ENCODE data around the gene SEMA5B.

Gene SEMA5B

DNA sequence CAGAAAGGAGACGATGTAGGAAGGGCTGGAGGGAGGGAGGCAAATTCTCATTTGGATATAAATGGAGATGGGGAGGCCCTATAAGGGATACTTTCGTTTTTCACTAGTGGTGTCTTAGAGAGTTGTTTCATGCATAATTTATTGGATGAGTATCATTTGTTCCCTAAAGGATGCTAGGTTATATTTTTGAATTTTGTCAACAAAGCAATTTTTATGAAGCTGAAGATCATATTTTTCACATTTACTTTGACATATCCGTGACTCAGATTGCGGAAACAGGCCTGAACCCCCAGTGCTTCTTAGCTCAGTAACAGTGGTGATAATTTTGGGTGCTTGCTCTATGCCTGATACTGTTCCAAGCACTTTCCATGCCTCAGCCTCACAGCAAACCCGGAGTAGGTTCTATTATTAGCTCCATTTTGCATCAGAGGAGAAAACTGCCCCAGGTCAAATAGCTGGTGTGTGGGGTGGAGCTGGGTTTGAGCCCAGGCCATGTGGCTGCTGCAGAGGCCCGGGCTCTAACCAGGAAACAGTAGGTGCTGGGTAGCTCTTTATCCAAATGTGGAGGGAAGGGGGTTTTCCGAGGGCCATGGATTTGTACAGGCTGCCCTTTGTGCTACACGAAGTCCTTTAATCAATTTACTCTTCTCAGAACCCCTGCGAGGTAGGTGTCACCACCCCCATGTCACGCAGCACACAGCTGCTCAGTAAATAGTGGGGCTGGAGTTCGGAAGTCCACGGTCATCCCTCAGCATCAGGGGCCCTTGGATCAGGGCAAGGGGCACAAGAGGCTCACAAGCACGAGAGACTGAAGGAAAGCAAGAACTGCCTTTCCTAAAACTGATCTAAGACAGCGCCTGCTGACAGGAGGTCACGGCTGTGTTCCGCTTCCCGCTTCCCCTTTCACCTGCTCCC lies 133.6 kb downstream of the SEMA5B start:
- no peak for DNase-seq

DNA sequence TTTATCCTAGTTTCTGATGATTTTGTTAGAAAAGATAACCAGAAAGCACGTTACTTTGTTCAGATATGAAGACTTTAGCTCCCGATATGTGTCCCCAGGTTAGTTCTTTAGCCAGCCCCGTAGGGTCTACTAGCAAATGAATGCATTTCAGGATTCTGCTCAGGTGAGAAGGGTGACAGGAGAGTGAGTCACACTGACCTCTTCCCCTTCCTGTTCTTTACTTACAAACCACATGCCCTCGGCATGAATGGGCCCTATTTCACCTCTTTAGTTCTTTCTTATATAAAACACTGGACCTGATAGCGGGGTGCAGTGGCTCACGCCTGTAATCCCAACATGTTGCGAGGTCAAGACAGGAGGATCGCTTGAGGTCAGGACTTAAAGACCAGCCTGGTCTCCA lies 134.3 kb downstream of the SEMA5B start:
- no peak for DNase-seq

DNA sequence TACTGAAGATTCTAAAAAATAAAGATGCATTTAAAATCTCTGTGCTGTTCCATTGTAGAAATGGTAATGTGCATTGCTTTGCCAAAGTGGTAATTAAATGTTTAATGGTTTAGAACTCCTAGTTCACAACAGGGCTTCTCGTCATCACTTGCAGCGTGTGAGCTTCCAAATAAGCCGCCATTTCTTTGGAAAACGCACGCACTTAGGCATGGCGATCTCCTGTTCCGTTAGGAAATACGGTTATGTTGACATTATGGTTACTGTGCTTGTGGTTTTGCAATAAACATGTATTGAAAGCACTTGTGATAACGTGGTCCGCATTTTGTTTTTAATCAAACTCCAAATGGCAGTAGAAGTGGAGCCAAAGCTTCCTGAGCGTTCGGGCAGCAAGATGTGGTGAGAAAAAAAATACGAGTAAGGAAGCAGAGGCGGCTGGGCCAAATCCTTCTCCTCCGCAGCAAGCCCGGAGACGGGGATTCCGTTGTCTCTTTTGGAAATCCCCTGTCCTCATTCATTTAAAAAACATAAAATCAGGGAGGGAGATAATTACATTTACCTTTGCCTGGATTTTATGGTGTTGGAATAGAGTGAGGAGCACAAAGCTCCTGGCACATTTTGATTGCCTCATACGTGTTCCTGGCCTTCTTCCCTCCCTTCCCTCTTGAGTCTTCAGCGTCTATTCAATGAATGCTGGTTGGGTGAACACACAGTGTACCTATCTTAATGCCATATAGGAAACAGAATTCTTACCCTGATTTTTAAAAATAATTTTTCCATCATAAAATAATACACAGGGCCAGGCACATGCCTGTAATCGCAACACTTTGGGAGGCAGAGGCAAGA lies 135.2 kb downstream of the SEMA5B start:
- no peak for DNase-seq

DNA sequence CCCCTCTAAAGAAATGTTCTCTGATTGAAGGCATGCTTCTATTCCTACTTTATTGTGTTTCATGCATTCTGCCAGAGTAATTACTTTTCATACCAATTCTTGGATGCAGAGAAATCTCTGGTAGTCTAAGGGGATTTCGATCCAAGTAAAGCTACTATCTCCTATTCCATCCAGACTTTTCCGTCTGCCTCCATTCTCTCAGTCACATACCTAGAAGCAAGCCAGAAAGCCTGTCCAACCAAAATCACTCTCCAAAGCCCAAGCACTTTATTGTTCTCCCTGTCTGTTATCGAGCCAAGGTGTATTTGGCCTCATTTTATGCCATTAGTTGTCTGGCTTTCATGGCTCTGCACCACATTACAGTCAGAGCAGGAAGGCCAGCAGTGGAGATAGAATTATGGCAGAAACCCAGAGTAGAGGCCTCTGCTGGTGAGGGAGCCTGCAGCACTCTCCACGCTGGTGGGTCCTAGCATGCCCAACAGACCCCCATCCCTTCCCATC lies 136.8 kb downstream of the SEMA5B start:
- no peak for DNase-seq

DNA sequence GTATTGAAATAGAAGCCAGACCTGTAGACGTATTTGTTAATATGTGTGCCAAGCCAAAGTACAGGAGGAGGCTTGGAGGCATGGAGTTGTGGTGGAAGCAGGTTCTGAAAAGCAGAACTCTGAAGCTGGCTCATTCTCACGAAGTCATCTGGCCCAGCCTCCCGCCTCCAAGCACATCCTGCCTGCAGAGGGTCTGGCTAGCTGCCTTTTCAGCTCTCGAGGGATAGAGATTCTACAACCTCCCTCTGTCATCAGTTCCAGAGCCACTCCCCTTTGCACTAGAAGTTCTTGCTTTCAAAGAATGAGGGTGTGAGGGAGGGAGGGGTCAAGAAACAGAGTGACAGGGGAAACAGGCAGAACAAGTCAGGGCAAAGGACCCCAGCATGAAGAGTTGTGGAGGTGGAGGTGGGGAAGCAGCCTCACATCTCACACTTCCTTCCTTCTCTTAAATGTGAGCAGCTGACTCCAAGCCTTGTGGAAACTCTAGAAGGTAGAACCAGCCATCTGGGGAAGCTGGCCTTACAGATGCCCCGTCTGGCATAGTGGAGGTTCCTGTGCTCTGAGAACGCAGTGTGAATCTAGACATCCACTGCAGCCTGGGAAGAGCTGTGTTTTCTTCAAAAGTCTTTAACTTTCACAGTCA lies 137.4 kb downstream of the SEMA5B start:
- DNase-seq, result no peak

DNA sequence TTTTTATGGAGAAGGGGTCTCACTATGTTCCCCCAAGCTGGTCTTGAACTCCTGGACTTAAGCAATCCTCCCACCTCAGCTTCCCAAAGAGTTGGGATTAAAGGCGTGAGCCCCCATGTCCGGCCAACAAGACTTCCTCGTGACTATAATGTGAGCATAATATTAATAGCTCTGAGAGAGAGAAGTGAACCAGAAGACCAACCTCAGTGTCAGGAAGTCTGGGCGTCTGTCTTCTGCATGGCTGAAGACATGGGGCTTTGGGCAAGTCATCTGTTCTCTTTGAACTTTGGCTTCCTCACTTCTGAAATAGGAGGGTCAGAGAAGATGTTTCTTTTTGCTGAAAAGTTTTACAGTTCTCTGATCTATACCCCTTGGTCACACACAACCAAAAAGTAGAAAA lies 140.6 kb downstream of the SEMA5B start:
- DNase-seq, result no peak

DNA sequence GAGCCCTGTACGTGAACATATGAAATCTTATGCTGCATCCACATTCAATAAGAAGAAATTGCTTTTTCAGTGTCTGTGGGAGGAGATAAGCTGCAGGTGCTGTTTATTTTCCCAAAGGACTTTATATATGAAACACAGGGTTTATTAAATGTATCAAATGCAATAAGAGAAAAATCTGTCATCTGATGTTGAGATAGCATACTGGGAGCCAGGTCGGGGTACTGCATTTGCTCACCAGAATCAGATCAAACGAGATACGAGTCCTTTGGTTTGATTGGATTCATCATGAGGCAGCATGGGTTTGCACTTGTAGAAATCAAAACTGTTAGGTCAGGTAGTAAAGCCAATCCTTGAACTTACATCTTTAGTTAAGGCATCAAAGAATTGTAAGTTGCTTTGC lies 141.3 kb downstream of the SEMA5B start:
- no peak for DNase-seq

DNA sequence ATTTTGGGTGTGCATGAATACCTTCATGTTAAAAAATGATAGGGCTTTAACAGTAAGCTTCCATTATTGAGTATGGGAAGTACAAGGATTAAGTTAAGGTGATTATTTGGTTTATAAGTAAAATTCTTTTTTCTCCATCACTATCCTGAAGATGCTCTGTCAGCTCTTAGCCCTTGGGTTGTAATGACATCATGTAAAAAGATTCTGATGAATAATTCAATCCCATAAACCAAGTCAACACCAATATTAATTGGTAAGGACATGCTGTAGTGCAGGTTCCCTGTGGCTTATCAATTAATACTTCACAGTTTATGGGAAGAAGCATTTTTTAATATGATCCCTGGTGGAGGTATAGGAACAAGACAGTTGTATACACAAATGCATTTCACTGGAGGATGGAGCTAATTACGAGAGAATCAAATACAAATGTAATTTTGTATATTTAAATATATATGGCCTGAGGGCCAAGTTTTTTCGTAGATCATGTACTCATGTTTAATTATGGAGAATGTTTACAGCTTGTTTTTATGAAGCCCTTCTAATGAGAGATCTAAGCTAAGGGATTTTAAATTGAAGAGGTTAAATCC lies 145.1 kb downstream of the SEMA5B start:
- no peak for DNase-seq

DNA sequence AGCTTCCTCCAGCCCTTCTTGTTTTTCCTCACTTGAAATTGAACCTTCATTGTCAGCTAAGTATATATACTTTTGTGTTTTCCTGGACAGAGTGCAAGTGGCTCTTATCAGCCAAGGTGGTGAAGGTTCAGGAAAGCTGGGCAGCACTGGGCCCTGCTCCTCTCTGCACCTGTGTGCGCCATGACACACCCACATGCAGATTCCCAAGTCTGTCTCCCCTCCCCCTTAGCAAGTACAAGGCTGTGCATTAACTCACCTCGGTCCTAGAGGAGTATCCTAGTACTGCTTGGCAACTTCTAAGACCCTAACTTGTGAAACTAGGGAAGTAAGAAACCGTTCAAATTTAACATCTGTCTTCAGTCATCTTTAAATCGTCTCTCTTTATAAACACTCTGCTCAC lies 146.9 kb downstream of the SEMA5B start:
- no peak for DNase-seq

DNA sequence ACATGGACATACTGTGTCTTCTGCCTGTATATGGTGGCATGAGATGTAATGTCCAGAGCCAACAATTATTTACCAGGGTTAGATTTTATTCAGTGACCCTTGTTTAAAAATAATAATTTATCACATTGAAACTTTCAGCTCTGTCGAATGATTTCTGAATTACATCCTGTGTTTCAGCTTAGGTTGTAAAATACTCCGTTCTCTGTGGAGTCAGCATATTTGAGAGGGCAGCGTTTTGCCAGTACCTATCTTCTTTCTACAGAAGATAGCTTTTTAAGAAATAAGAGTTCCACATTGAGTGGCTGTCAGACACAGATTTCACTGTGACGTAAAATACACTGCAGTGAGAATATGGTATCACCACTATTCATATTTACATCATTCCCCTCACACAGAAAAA lies 147.4 kb downstream of the SEMA5B start:
- no peak for DNase-seq

DNA sequence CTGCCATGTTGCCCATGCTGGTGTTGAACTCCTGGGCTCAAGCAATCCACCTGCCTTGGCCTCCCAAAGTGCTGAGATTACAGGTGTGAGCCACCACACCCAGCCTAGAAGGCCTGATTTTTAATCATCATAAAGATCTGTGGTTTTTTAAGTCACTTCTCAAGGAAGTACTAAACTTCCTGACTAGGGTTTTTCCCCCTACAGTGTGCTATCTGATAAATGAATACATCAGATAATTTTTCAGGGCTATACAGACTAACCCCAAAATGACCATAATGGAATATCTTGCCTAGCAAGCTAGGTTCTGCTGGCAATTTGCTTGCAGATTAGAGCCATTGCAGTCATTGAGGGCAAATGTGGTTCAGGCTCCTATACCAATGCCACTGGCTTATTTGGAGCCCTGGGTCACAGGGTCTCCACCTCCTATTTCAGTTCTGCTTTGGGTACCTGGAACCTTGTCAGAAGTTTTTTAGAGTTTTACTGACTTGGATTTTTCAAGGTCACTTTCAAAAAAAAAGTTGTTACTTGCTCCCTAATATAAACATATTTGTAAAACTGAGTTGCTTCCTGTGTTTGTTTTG lies 151.9 kb downstream of the SEMA5B start:
- DNase-seq, result no peak

DNA sequence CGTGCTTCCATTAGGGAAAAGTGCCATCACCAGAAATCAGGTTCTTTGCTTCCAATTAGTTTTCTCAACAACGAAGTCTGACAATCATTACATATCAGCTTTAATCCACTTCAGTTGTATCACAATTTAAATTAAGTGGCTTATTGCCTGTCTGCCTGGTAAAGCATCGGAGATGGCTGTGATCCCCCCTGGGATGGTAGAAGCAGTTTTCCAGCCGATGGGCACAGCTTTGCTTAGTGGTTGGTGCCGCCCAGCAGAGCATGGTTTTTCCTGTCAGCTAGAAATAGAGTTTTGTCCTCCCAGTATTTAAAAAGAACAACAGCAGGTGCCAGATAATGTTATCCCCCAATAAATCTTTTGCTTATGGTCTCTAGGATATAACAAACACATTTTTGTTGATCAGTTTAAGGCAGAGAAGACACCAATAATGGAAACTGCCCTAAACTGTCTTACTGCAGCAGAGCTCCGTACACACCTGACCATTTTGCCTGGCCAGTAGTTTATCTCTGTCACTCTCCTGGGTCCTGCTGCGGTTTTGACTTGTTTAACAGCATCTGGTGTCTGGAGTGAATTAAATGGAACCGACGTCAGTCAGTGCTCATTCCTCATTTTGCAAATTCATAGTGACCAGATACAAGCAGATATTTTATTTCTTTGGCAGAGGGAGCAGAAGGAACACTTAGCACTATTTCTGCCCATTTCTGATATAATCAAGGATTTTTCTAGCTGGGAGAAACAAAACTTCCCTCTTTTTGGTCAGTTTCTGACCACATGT lies 153.6 kb downstream of the SEMA5B start:
- no peak for DNase-seq

DNA sequence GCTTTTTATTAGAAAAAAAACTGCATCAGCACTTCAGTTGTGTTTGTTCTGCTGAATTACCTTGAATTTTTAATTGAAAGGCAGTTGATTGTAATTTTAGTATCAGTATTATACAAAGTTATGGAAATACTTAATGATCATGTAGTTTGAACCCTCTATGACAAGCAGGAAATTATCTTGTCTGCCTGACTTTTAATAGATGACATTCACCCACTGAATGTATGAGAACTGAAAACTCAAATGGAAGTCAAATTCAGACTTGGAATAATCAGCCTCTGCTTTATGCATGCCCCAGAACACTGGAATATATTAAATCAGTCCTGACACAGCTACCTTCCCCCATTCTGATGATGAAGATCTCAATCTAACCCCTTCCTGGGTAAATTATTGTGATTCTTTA lies 159.2 kb downstream of the SEMA5B start:
- no peak for DNase-seq

DNA sequence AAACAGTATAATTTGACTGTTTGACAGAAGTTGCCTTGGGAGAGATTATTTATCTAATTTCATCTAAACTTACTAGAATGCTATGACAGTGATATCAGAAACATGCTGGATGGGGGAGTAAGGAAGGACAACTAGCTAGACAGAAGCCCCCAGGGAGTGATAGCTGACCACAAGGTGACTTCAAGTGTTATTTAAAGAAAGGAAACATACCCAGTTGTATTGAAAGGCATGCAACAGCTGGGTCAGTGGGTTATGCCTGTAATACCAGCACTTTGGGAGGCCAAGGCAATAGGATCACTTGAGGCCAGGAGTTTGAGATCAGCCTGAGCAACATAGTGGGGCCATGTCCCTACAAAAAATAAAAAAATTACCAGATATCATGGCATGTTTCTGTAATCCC lies 163.1 kb downstream of the SEMA5B start:
- DNase-seq, result no peak

DNA sequence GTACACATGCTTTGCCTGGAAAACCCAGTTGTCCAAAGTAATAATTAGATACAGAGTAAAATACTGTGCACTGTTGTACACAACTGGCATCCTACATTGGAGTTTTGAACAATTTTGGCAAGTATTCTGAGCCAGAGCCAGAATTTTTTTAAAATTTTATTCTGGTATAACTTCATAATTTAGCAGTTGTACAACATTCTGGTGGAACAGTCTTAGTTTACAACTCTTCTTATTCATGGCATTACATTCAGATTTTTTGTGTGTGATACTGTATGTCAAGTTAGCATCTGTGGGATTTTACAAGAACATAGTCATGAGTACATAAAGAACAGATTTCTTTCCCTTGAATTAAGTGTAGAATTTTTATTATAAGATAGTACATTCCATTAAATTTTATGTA lies 165.2 kb downstream of the SEMA5B start:
- DNase-seq, result no peak

All from right kidney (tissue), 1 donor.